ENCODE data around the gene ADGRD1.

ADGRD1 gene

GRCh38 chr12:130947028-130947613, 6.6 kb upstream of the ADGRD1 start:
- no peak for TF ChIP-seq SIN3A (IDR thresholded peaks at IDR 0.05; ENCODE audit: borderline replicate concordance, insufficient read depth, low read length)
- no peak for TF ChIP-seq FOXP2 (optimal IDR thresholded peaks at IDR 0.05; ENCODE audit: borderline replicate concordance, extremely low read depth, extremely low read length, insufficient read depth)
- TF ChIP-seq TAF1 (IDR thresholded peaks at IDR 0.05; ENCODE audit: borderline replicate concordance, insufficient read depth, low read length) = no peak
- TF ChIP-seq REST (IDR thresholded peaks at IDR 0.05; ENCODE audit: insufficient read depth in 1 of 2, low read depth in 2 of 2, low read length in 2 of 2) = no peak

- TF ChIP-seq TAF1 (IDR thresholded peaks at IDR 0.05; ENCODE audit: borderline replicate concordance, insufficient read depth, low read length) = no peak
- TF ChIP-seq REST (IDR thresholded peaks at IDR 0.05; ENCODE audit: insufficient read depth in 1 of 2, low read depth in 2 of 2, low read length in 2 of 2) = no peak
- no peak for TF ChIP-seq SIN3A (IDR thresholded peaks at IDR 0.05; ENCODE audit: borderline replicate concordance, insufficient read depth, low read length)
These were observed 5.6 kb upstream of the ADGRD1 start for GRCh38 chr12:130948136-130948535.

GRCh38 chr12:130948751-130949150, 5.0 kb upstream of the ADGRD1 start:
- TF ChIP-seq TAF1 (IDR thresholded peaks at IDR 0.05; ENCODE audit: borderline replicate concordance, insufficient read depth, low read length) (no peak), POLR2AphosphoS5 (IDR thresholded peaks at IDR 0.05; ENCODE audit: low read depth, low read length) (no peak), FOXP2 (optimal IDR thresholded peaks at IDR 0.05; ENCODE audit: borderline replicate concordance, extremely low read depth, extremely low read length, insufficient read depth) (no peak), REST (IDR thresholded peaks at IDR 0.05; ENCODE audit: insufficient read depth in 1 of 2, low read depth in 2 of 2, low read length in 2 of 2) (no peak), SIN3A (IDR thresholded peaks at IDR 0.05; ENCODE audit: borderline replicate concordance, insufficient read depth, low read length) (no peak)

GRCh38 chr12:130949806-130950205, 3.9 kb upstream of the ADGRD1 start:
- TF ChIP-seq REST (IDR thresholded peaks at IDR 0.05; ENCODE audit: insufficient read depth in 1 of 2, low read depth in 2 of 2, low read length in 2 of 2) (no peak), POLR2AphosphoS5 (IDR thresholded peaks at IDR 0.05; ENCODE audit: low read depth, low read length) (no peak), FOXP2 (optimal IDR thresholded peaks at IDR 0.05; ENCODE audit: borderline replicate concordance, extremely low read depth, extremely low read length, insufficient read depth) (no peak), SIN3A (IDR thresholded peaks at IDR 0.05; ENCODE audit: borderline replicate concordance, insufficient read depth, low read length) (no peak), TAF1 (IDR thresholded peaks at IDR 0.05; ENCODE audit: borderline replicate concordance, insufficient read depth, low read length) (no peak)

- TF ChIP-seq SIN3A (IDR thresholded peaks at IDR 0.05; ENCODE audit: borderline replicate concordance, insufficient read depth, low read length) (no peak), TAF1 (IDR thresholded peaks at IDR 0.05; ENCODE audit: borderline replicate concordance, insufficient read depth, low read length) (no peak), POLR2AphosphoS5 (IDR thresholded peaks at IDR 0.05; ENCODE audit: low read depth, low read length) (no peak), REST (IDR thresholded peaks at IDR 0.05; ENCODE audit: insufficient read depth in 1 of 2, low read depth in 2 of 2, low read length in 2 of 2) (no peak), FOXP2 (optimal IDR thresholded peaks at IDR 0.05; ENCODE audit: borderline replicate concordance, extremely low read depth, extremely low read length, insufficient read depth) (no peak)
These were observed 2.1 kb upstream of the ADGRD1 start for GRCh38 chr12:130951636-130952035.

Data from PFSK-1 (cell line).